ENCODE data around the gene TRIM33. TPM values are rescaled to one million over a fixed set of nuclear protein-coding genes. Genes with fewer than 3 reads are reported as not detected.

TRIM33 gene
- polyA plus RNA-seq, 4 donors = 6.9 to 27.5 (median 11.0) TPM

GRCh38 chr1:114508386-114508898 is 2.6 kb downstream of the TRIM33 start:
- no peaks in the 10 kb centered on the region for H3K27me3 ChIP-seq (ENCODE audit: control insufficient read depth in 3 of 3, insufficient read depth in 3 of 3, low read length in 3 of 3)
- H3K27ac ChIP-seq (ENCODE audit: low read depth in 1 of 3, low read length in 2 of 3) = no peak overlapping the region
- peak overlapping the region in 2 of 3 donors; percentile 10 to 11 for H3K4me3 ChIP-seq (ENCODE audit: low read depth in 1 of 3, low read length in 3 of 3)
- 40 to 57% (median 54%) methylated on average over 2 of the region's 2 CpGs for WGBS, 3 donors
- FAIRE-seq = no peak
- DNase-seq = no peak
- H3K36me3 ChIP-seq (ENCODE audit: control insufficient read depth in 3 of 3, insufficient read depth in 2 of 3, low read depth in 1 of 3, low read length in 3 of 3) = peaks cover 0 to 10% (median 2%) of the 10 kb centered on the region in 3 donors
- peaks cover 9 to 15% (median 13%) of the 10 kb centered on the region in 3 donors for H3K4me1 ChIP-seq (ENCODE audit: control insufficient read depth in 3 of 3, insufficient read depth in 2 of 3, low read depth in 1 of 3, low read length in 2 of 3)
- H3K9me3 ChIP-seq (ENCODE audit: control insufficient read depth in 2 of 2, insufficient read depth in 1 of 2, low read depth in 1 of 2, low read length in 1 of 2) = no peaks in the 10 kb centered on the region

GRCh38 chr1:114507513-114507912 is 3.5 kb downstream of the TRIM33 start:
- no peak overlapping the region for H3K27ac ChIP-seq (ENCODE audit: low read depth in 1 of 3, low read length in 2 of 3)
- H3K9me3 ChIP-seq (ENCODE audit: control insufficient read depth in 2 of 2, insufficient read depth in 1 of 2, low read depth in 1 of 2, low read length in 1 of 2) = no peaks in the 10 kb centered on the region
- H3K36me3 ChIP-seq (ENCODE audit: control insufficient read depth in 3 of 3, insufficient read depth in 2 of 3, low read depth in 1 of 3, low read length in 3 of 3) = peaks cover 0 to 10% (median 2%) of the 10 kb centered on the region in 3 donors
- DNase-seq (no peak), FAIRE-seq (no peak)
- peaks cover 9 to 15% (median 12%) of the 10 kb centered on the region in 3 donors for H3K4me1 ChIP-seq (ENCODE audit: control insufficient read depth in 3 of 3, insufficient read depth in 2 of 3, low read depth in 1 of 3, low read length in 2 of 3)
- no peak overlapping the region for H3K4me3 ChIP-seq (ENCODE audit: low read depth in 1 of 3, low read length in 3 of 3)
- 16 to 42% (median 32%) methylated on average over 3 of the region's 3 CpGs for WGBS, 3 donors
- no peaks in the 10 kb centered on the region for H3K27me3 ChIP-seq (ENCODE audit: control insufficient read depth in 3 of 3, insufficient read depth in 3 of 3, low read length in 3 of 3)

- FAIRE-seq = no peak
- no peak overlapping the region for H3K27ac ChIP-seq (ENCODE audit: low read depth in 1 of 3, low read length in 2 of 3)
Measured at GRCh38 chr1:114505148-114505561, 5.8 kb downstream of the TRIM33 start.

GRCh38 chr1:114503916-114504422 is 7.0 kb downstream of the TRIM33 start:
- 86 to 98% (median 98%) methylated on average over 7 of the region's 7 CpGs for WGBS, 3 donors
- no peak overlapping the region for H3K4me3 ChIP-seq (ENCODE audit: low read depth in 1 of 3, low read length in 3 of 3)
- no peak overlapping the region for H3K27ac ChIP-seq (ENCODE audit: low read depth in 1 of 3, low read length in 2 of 3)
- DNase-seq (no peak), FAIRE-seq (no peak)
- H3K27me3 ChIP-seq (ENCODE audit: control insufficient read depth in 3 of 3, insufficient read depth in 3 of 3, low read length in 3 of 3) = no peaks in the 10 kb centered on the region
- H3K36me3 ChIP-seq (ENCODE audit: control insufficient read depth in 3 of 3, insufficient read depth in 2 of 3, low read depth in 1 of 3, low read length in 3 of 3) = peaks cover 0 to 10% (median 2%) of the 10 kb centered on the region in 3 donors
- H3K9me3 ChIP-seq (ENCODE audit: control insufficient read depth in 2 of 2, insufficient read depth in 1 of 2, low read depth in 1 of 2, low read length in 1 of 2) = no peaks in the 10 kb centered on the region
- H3K4me1 ChIP-seq (ENCODE audit: control insufficient read depth in 3 of 3, insufficient read depth in 2 of 3, low read depth in 1 of 3, low read length in 2 of 3) = peaks cover 6 to 11% (median 8%) of the 10 kb centered on the region in 3 donors

More at GRCh38 chr1:114505148-114505561, 5.8 kb downstream of the TRIM33 start:
- Histone ChIP-seq H3K9me3 (ENCODE audit: control insufficient read depth in 2 of 2, insufficient read depth in 1 of 2, low read depth in 1 of 2, low read length in 1 of 2) (no peaks in the 10 kb centered on the region), H3K36me3 (ENCODE audit: control insufficient read depth in 3 of 3, insufficient read depth in 2 of 3, low read depth in 1 of 3, low read length in 3 of 3) (peaks cover 0 to 10% (median 2%) of the 10 kb centered on the region in 3 donors), H3K4me3 (ENCODE audit: low read depth in 1 of 3, low read length in 3 of 3) (no peak overlapping the region), H3K27me3 (ENCODE audit: control insufficient read depth in 3 of 3, insufficient read depth in 3 of 3, low read length in 3 of 3) (no peaks in the 10 kb centered on the region), H3K4me1 (ENCODE audit: control insufficient read depth in 3 of 3, insufficient read depth in 2 of 3, low read depth in 1 of 3, low read length in 2 of 3) (peaks cover 8 to 15% (median 9%) of the 10 kb centered on the region in 3 donors)
- 59 to 66% (median 59%) methylated on average over 2 of the region's 2 CpGs for WGBS, 3 donors
- DNase-seq = no peak

GRCh38 chr1:114502080-114502479 is 8.9 kb downstream of the TRIM33 start:
- Histone ChIP-seq H3K36me3 (ENCODE audit: control insufficient read depth in 3 of 3, insufficient read depth in 2 of 3, low read depth in 1 of 3, low read length in 3 of 3) (peaks cover 0 to 10% (median 2%) of the 10 kb centered on the region in 3 donors), H3K27ac (ENCODE audit: low read depth in 1 of 3, low read length in 2 of 3) (no peak overlapping the region), H3K9me3 (ENCODE audit: control insufficient read depth in 2 of 2, insufficient read depth in 1 of 2, low read depth in 1 of 2, low read length in 1 of 2) (no peaks in the 10 kb centered on the region), H3K4me3 (ENCODE audit: low read depth in 1 of 3, low read length in 3 of 3) (no peak overlapping the region), H3K27me3 (ENCODE audit: control insufficient read depth in 3 of 3, insufficient read depth in 3 of 3, low read length in 3 of 3) (no peaks in the 10 kb centered on the region), H3K4me1 (ENCODE audit: control insufficient read depth in 3 of 3, insufficient read depth in 2 of 3, low read depth in 1 of 3, low read length in 2 of 3) (peaks cover 0 to 3% (median 0%) of the 10 kb centered on the region in 3 donors)
- DNase-seq (no peak), FAIRE-seq (no peak)

GRCh38 chr1:114499478-114499877 is 11.5 kb downstream of the TRIM33 start:
- H3K27me3 ChIP-seq (ENCODE audit: control insufficient read depth in 3 of 3, insufficient read depth in 3 of 3, low read length in 3 of 3) = no peaks in the 10 kb centered on the region
- no peak overlapping the region for H3K4me3 ChIP-seq (ENCODE audit: low read depth in 1 of 3, low read length in 3 of 3)
- DNase-seq = no peak
- FAIRE-seq = no peak
- H3K9me3 ChIP-seq (ENCODE audit: control insufficient read depth in 2 of 2, insufficient read depth in 1 of 2, low read depth in 1 of 2, low read length in 1 of 2) = no peaks in the 10 kb centered on the region
- H3K27ac ChIP-seq (ENCODE audit: low read depth in 1 of 3, low read length in 2 of 3) = no peak overlapping the region
- H3K4me1 ChIP-seq (ENCODE audit: control insufficient read depth in 3 of 3, insufficient read depth in 2 of 3, low read depth in 1 of 3, low read length in 2 of 3) = peaks cover 0 to 5% (median 0%) of the 10 kb centered on the region in 3 donors
- H3K36me3 ChIP-seq (ENCODE audit: control insufficient read depth in 3 of 3, insufficient read depth in 2 of 3, low read depth in 1 of 3, low read length in 3 of 3) = peaks cover 0 to 4% (median 0%) of the 10 kb centered on the region in 3 donors

- 10 to 53% (median 24%) methylated on average over 1 of the region's 1 CpG for WGBS, 3 donors
- no peak for FAIRE-seq
- H3K27me3 ChIP-seq (ENCODE audit: control insufficient read depth in 3 of 3, insufficient read depth in 3 of 3, low read length in 3 of 3) = no peaks in the 10 kb centered on the region
- no peak overlapping the region for H3K4me3 ChIP-seq (ENCODE audit: low read depth in 1 of 3, low read length in 3 of 3)
- H3K9me3 ChIP-seq (ENCODE audit: control insufficient read depth in 2 of 2, insufficient read depth in 1 of 2, low read depth in 1 of 2, low read length in 1 of 2) = peaks cover 0 to 5% of the 10 kb centered on the region in 2 donors
- H3K27ac ChIP-seq (ENCODE audit: low read depth in 1 of 3, low read length in 2 of 3) = no peak overlapping the region
- DNase-seq = no peak
- H3K4me1 ChIP-seq (ENCODE audit: control insufficient read depth in 3 of 3, insufficient read depth in 2 of 3, low read depth in 1 of 3, low read length in 2 of 3) = peaks cover 0 to 5% (median 0%) of the 10 kb centered on the region in 3 donors
- H3K36me3 ChIP-seq (ENCODE audit: control insufficient read depth in 3 of 3, insufficient read depth in 2 of 3, low read depth in 1 of 3, low read length in 3 of 3) = peaks cover 0 to 2% (median 0%) of the 10 kb centered on the region in 3 donors
Measured at GRCh38 chr1:114496089-114496488, 14.9 kb downstream of the TRIM33 start.

- no peak for DNase-seq
- peaks cover 0 to 5% (median 0%) of the 10 kb centered on the region in 3 donors for H3K4me1 ChIP-seq (ENCODE audit: control insufficient read depth in 3 of 3, insufficient read depth in 2 of 3, low read depth in 1 of 3, low read length in 2 of 3)
- H3K9me3 ChIP-seq (ENCODE audit: control insufficient read depth in 2 of 2, insufficient read depth in 1 of 2, low read depth in 1 of 2, low read length in 1 of 2) = peaks cover 0 to 5% of the 10 kb centered on the region in 2 donors
- WGBS, 3 donors = 20 to 48% (median 37%) methylated on average over 2 of the region's 2 CpGs
- no peak overlapping the region for H3K27ac ChIP-seq (ENCODE audit: low read depth in 1 of 3, low read length in 2 of 3)
- no peaks in the 10 kb centered on the region for H3K27me3 ChIP-seq (ENCODE audit: control insufficient read depth in 3 of 3, insufficient read depth in 3 of 3, low read length in 3 of 3)
- FAIRE-seq = no peak
- H3K36me3 ChIP-seq (ENCODE audit: control insufficient read depth in 3 of 3, insufficient read depth in 2 of 3, low read depth in 1 of 3, low read length in 3 of 3) = peaks cover 0 to 2% (median 0%) of the 10 kb centered on the region in 3 donors
- no peak overlapping the region for H3K4me3 ChIP-seq (ENCODE audit: low read depth in 1 of 3, low read length in 3 of 3)
Measured at GRCh38 chr1:114495486-114495885, 15.5 kb downstream of the TRIM33 start.

Measured in small intestine (tissue), 7 donors.